ENCODE measurements around the gene GNPDA1.

GNPDA1 gene

GRCh38 chr5:141989720-141990119 lies 23.1 kb downstream of the GNPDA1 start:
- DNase-seq = no peak

DNA sequence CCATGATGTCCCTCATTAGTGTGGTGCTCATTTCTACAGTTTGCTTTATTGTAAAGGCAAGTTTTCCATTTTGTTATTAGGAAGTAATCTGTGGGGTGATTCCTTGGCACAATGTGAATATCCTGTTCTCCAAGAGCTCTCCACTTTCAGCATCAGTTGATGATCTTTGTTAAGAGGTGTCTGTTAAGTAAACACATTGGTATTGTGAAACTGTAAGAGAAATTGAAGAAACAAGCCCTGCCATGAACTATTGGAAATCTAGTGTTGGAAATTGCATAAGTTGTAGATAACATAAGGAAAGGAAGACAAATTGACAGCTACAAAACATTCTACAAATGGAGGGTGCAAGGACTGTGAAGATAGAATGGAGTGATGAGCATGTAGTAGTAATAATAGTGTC lies 26.8 kb downstream of the GNPDA1 start:
- no peak for DNase-seq

GRCh38 chr5:141982626-141983025 lies 30.2 kb downstream of the GNPDA1 start:
- DNase-seq = no peak

GRCh38 chr5:141978389-141978788 lies 34.4 kb downstream of the GNPDA1 start:
- no peak for DNase-seq

DNA sequence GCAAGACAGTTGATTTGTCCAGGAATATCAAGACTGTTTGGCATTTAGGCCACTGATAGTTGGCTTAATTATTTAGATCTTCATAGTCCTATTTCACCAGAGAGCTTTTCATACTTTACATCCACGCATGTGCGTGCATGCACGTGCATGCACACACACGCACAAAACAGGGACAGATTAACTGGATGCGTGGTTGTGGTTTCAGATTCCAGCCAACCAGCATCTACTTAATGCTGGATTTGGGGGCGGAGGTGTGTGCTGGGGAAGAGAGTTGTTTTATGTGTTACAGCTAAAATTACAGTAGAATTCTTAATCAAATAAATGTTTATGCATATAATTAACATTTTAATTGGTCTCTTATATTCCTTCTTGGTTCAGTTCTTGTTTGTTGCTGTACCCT lies 36.7 kb downstream of the GNPDA1 start:
- no peak for DNase-seq

DNA sequence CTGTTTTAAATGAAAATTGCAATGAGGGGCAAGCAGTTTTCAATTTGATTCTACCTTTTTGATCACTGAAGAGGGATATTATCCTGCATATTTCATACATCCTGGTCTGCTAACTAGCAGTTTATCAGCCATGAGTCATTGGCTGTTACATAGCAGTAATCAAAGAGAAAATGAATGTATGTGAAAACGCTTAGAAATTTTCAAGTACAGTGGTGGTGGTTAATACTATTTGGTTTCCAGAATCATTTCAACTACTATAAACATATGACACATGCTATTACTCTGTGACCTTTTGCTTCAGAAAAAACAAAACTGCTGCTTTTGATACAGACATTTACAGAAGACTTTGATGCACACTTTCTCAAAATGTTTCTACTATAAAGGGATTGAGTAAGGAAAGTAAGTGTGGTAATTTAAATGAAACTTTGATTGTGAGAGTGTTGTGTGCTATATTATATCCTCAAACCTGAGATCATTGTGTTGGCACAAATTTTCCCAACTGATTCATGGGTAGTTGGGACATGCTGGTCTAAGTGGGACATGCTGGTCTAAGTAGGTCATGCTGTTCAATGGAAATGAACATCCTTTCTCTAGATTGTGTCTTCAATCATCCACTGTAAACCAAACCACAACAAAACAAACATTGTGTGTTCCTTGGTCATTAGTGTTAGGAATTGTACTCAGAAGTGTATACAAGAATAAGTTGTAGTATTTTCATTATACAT lies 38.8 kb downstream of the GNPDA1 start:
- no peak for DNase-seq

DNA sequence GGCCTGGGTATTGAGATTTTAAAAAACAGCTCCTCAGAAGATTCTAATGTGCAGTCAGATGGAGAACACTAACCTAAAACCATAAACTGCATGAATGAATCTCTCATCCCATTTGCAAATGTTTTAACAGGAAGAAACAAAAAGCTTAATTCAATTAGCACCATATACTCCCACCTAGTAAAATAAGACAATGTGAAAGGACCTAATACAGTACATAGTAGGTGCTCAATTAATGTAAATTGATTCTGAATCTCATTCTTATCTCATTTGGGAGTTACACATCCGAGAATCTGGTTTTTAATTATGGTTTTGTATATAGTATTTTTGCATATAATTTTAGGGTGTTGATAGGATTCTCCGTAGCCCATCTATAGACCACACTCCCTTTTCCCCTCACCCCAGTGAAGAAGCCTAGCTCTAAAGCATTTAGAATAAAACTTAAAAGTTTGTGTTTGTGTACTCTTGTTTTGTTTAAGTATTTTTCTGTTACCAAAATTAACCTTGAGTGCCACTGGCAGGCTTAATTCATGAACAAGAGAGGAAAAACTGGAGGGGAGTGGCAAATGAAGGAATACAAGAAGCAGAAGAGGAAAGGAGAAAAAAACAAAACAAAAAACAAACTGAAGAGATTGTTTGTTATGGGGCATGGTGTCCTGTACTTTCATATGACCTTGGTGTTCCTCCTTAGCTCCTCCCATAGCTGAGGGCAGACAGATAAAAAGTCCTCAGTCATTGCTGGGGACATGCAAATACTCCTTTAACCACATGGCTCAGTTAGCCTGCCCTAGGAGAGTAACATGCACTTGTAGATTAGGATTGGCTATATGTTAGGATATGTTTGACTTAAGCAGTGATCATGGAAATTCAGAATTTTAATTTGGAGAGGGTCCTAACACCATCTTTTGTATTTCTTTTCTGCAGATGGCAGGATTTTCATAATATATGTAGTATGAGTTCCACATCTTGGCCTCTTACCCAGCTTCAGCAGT lies 42.8 kb downstream of the GNPDA1 start:
- no peak for DNase-seq

DNA sequence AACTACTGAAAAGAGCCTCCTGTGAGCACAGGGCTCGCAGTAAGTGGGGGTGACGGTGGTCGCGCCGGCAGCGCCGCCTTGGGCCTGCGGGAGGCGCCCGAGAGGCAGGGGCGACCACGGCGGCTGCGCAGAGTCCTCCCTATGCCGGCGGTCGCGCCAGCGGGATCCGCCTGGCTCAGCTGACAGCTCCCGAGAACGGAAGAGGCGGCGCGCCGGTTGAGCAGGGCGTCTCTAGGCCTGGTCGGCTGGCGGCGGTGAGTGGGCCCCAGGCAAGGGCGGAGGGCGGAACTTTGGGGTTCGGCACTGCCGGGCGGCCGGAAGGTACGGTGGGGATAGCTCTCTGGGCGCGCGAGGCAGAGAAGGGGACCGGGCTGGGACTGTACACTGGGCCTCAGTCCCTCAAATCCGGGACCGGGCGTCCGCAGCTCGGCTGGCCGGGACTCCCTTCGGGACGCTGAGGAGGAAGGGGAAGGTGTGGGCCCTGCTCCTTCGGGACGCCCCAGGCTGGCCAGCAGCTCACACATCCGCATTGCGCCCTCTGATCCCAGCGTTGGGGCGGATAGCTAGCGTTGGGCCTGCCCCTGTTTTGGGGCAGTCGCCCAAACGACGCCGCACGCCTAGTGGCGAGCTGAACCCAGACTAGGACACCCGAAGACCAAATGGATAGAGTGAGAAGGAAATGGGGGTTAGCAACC lies 43.8 kb downstream of the GNPDA1 start, which contains the start of gene RNF14:
RNF14 (plus strand) TSS at position 192 of the 695 bp plus-strand sequence. CDS start 4,484 bp downstream, outside the sequence.
- peak; percentile 93 for DNase-seq

DNA sequence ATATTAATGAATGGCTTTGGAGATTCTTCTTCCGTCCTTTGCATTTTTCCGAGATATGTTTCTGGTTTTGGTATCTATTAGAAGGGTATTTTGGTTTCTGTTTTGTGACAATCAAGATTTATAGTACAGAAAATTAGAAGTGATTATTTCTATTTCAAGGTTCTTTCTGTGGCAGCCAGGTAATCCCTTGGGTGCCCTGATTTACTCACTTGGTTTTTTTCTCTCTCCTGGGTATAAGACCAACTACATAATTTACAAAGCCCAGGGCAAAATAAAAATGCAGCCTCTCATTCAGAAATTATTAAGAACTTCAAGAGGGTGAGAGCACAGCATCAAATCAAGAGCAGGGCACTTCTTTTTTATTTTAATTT lies 45.9 kb downstream of the GNPDA1 start:
- DNase-seq = no peak

DNA sequence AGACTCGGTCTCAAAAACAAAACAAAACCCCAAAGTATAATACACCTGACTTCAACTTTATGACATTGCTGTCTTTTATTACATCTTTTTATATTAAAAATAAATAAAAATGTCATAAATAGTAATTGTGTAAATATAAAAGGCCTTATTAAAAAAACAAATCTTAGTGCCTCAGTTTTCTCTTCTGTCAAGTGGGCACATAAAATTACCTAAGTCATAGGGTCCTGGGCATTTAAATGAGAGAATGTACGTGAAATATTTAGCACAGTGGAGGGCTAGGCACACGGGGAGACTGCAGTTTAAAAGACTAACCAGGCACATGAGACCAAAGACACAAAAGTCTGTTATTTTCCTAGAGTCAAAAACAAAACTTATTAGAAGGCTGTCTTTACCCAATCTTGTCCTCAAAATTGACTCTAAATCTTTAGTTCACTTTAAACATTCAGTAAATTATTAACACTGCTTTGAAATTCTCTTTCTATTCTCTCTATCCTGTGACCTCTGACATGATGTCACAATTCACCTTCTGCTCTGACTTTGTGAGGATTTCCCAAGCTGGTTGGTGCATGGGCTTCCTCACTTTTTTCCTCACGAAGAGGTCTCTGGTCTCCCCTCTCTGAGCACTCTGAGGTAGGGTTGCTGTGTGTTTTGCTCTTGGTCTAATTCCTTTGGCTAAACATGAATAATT lies 46.4 kb downstream of the GNPDA1 start:
- no peak for DNase-seq

- no peak for DNase-seq
Observed at GRCh38 chr5:141965071-141965470, 47.8 kb downstream of the GNPDA1 start.

DNA sequence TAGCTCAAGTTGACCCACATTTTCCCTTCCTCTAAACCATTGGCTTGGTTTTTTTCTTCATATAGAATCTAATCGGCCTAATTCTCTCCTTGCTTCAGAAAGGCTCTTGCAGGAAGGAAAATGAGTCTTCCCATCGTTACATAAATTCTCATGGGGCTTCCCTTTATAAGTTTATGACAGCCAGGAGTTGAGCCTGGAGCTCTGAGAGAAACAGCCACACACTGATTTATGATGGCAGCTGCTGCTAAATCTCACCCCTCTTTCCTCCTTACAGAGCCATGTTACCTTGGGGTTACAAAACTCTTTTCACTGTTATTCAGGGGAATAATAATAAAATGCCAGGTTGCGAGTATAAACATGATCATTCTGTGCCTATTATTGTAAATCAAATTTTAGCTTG lies 49.1 kb downstream of the GNPDA1 start:
- DNase-seq = no peak

- DNase-seq = no peak
Observed at GRCh38 chr5:141961466-141961865, 51.4 kb downstream of the GNPDA1 start.

DNA sequence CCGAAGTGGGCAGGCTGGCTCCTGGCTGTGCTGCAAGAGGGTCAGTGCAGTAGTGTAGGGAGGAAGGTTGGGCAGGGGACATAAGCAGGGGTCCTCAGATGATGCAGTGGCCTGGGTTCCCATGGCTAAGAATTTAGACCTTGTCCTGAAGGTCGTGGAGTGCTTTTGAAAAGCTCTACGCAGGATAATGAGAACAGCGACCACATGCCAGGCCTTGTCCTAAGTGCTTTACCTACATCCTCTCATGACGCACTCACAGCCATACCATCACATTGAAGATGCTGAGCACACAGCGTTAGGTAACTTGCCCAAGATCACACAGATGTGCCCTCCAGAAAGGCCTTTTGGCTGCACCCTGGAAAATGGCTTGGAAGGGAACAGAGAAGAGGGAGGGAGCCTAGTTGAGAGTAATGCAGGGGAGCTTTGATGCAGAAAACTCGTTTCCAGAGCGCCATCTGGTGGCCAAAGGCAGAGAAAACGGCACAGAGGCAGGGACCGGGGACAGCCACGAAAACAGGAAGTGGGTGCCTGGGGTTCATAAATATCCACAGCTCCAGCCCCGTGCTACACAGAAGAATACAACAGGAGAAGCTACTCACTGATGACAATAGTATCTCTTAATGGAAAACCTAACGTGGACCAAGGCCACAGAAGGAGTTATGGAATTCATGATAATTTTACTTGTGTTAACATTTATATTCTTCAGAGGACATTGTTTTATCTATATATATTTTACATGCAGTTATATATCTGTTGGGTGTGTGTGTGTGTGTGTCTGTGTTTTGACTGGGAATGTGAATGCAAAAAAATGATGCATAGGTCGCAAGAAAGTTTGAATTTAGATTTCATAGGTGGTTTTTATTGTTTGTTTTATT lies 52.1 kb downstream of the GNPDA1 start:
- peak; percentile 68 for DNase-seq

DNA sequence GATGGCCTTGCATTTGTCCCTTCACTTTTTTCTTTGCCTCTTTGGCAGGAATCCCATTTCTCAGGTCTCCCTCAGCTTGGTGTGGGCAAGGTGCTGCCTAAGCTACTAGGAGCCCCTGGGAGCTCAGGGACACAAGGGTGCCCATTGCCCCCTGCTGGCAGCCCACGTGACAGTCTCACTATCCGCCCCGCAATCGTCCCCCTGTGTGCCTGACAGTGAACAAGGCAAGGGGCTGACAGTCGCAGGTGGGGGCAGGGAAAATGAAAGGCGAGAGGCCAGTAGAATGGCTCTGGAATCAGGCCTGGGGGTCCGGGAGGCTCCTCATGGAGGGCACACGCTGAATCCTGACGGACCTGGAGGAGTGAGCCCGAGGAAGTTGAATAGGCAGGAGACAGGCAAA lies 52.8 kb downstream of the GNPDA1 start:
- no peak for DNase-seq

DNA sequence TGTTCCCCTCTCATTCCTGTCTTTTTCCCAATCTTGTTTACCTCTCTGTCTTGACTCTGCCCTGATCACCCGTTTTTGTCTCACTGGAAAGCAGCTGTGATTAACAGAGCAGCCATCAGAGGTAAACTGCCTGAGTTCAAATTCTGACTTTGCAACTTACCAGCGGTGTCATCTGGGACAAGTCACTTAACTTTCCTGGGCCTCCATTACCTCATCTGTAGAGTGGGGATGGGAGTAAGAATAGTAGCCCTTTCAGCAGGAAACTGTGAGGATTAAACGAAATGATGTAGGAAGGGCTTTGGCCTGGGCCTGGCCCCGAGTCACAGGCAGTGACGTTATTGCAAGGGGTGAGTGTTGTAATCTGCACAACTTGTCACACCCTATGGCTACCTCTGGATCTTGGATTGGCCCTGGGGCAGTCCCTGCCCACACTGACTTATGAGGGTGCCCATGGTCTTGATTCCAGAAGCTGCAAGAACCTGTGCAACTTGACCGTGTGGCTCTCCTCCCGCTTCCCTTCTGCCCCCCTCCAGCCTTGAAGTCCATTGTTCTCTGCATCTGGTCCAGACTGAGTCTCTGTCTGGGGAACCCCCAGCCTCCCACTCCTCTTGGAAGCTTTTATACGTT lies 54.2 kb downstream of the GNPDA1 start:
- DNase-seq = no peak

DNA sequence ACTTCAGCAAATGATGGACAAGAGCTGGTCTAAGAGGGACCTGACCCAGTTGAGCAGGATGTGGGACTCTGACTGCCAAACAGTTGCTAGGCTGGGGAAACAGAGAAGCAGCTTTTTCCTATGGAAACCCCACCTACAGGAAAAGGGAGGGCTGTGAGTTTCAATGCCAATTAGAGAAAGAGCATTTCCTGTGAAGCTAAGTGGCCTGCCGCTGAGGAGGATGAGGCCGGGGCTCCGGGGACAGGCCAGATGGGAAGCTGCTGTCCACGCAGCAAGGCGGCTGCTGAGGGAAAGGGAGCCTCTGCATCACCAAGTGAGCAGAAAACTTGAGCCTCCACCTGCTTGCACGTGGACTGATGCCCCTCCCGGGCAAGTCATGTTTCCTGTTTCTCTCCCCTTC lies 54.7 kb downstream of the GNPDA1 start, which contains the start of gene PCDH12:
PCDH12 (minus strand) TSS at position 90 of the 400 bp plus-strand sequence. CDS start 351 bp downstream, outside the sequence.
- DNase-seq = no peak

- no peak for DNase-seq
Observed at GRCh38 chr5:141957367-141957996, 55.3 kb downstream of the GNPDA1 start.

DNA sequence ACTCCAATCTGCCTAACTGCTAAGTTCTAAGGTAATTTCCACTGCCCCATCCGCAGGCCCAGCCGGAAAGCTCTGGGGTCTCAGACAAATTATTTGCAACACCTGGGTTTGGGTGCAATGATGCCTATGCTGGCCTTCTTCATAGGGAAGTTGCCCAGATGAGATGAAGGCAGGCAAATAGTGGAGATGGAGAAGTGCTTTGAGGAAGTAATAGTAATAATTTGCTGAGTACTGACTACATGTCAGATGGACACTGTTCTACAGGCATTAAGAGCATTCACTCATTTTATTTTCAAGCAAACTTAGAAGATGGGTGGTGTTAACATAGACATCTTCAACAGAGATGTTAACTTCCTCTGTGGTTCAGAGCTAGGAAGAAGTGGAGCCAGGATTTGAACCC lies 58.6 kb downstream of the GNPDA1 start:
- DNase-seq = no peak

- DNase-seq = no peak
Observed at GRCh38 chr5:141952020-141952419, 60.8 kb downstream of the GNPDA1 start.
